SKM-1 (cell line): ENCODE data around the gene ALDH1B1.
A peak's percentile ranks its signal among the peaks of the same experiment; 100 is the strongest.

Experiments
- DNase-seq: peaks from one replicate; lab custom pipeline; 2025; ENCODE audit not compliant: unreplicated experiment; lab: John Stamatoyannopoulos, UW

The ALDH1B1 gene

GRCh38 chr9:38437193-38437823 lies 44.8 kb downstream of the ALDH1B1 start:
- peak; percentile 28 for DNase-seq

DNA sequence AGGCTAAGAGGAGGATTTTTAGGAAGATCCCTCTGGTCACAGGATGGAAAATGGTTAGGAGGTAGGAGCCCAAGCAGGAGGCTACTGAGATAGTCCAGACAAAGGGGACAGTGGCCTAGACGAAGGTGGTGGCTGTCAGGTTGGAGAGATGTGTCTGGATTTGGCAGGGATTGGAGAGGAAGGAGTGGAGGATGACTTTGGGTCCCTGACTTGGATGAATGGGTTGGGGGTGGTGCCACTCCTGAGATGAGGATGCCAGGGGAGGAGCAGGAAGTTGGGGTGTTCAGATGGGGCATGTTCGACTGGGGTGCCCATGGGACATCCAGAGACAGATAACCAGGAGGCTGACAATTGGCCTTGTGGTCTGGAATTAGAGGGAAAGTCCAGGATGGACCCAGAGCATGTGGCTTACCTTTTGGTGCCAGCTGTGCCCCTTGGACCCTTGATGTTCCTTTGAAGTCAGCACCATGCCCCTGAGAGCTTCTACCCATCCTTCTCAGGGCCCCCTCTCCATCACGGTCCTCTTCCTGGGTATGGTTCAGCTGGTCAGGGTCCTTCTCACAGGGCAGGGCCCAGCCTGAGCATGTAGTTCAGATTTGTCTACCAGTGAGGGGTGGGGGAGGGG lies 46.9 kb downstream of the ALDH1B1 start:
- no peak for DNase-seq

DNA sequence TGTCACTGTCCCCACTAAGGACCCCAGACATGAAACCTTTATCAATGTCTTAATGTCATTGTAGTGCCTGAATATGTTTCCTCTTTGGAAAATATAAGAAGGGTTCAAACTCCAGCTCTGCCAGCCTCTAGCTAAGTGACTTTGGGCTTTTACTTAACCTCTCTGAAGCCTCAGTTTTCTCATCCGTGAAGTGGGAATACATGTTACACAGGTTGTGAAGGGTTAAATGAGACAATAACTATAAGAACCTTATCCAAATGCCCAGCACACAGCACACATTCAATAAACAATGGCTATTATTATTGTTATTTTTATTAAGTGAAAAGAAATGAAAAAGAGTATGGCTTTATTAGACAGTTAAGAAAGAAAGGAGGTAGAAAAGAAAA lies 47.4 kb downstream of the ALDH1B1 start:
- DNase-seq: no peak

DNA sequence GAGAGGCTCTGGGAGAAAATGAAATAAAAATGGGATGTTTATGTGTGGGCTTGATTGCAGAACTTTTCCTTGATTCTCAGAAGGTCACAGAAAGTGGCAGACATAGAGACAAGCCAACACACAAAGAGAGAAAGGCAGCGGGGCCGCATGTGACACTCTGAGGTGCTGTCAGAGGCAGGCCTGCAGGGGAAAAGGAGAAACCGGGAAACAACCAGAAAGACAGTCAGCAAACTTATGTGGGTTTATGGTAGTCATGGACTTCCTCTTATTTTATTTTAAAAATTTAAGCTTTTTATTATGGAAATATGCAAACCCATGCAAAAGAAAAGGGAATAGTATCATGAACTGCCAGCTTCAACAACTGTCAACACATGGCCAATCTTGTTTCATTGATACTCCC lies 48.0 kb downstream of the ALDH1B1 start:
- peak; percentile 51 for DNase-seq

- no peak for DNase-seq
Measured at GRCh38 chr9:38441347-38442085, 49.0 kb downstream of the ALDH1B1 start.

DNA sequence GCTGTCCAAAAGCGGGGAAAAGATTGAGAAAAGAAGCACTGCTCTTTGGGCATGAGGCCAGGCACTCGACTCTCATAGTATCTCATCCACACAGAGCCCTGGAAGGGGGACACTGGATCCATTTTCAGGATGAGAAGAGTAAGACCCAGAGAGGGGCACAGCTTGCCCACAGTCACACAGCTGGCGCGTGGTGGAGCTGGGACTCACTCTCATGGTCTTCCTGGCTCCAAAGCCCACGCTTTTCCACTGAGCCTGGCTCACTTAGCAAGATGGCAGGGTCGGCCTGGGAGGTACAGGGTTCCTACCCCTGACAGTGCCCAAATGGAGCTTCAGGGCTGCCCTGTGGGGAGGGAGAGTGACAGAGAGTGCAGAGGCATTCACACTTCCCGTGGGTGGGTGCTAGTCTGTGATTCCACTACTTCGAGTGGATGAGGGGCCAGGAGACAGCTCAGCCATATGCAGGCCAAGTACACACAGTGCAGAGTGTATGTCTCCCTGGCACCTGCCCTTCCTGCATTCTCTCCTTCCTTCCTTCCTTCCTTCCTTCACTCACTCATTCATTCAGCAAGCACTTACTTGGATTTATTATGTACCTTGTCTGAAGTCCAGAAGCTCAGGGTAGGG lies 50.1 kb downstream of the ALDH1B1 start:
- no peak for DNase-seq

DNA sequence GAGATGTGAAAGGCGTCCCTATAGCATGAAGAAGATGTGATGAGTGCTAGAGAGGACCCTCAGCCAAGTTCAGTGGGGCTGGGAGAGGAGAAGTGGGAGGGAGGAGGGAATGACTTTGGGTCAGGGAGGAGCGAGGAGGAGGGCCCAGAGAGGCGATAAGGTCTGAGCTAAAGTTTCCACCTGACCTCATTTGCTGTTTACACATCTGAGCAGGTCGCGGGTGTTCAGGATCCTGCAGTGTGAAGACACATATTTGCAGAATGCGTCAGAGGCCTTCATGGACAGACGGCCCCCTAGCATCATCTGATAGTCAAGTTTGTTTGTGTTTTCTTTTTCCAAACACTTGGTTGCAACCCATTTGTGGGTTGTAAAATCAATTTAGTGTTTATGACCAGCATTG lies 50.7 kb downstream of the ALDH1B1 start:
- no peak for DNase-seq

DNA sequence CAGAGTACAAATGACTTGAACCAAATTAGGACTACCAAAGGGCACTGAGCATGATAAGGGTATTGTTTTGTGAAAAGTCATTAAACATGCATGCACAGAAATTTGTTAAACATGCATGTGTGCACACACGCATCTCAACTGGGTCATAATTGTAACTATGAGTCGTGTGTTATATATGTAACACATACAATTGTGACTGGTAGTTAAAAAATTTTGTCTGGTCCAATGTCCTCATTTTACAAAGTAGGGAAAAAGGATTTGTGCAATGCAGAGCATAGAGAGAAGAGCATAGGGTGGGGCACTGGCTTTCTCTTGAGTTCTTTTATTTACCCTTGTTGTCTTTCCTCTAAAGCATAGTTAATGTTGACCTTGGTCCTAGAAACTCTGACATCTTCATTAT lies 51.1 kb downstream of the ALDH1B1 start:
- no peak for DNase-seq

GRCh38 chr9:38445154-38446043 lies 52.9 kb downstream of the ALDH1B1 start:
- DNase-seq: no peak

GRCh38 chr9:38447703-38448102 lies 55.2 kb downstream of the ALDH1B1 start:
- no peak for DNase-seq
